ENCODE measurements around the gene CTTNBP2. TPM values are rescaled to one million over a fixed set of nuclear protein-coding genes. Genes with fewer than 3 reads are reported as not detected.

CTTNBP2 gene
- total RNA-seq, 2 donors from 2014 or later = not detected

DNA sequence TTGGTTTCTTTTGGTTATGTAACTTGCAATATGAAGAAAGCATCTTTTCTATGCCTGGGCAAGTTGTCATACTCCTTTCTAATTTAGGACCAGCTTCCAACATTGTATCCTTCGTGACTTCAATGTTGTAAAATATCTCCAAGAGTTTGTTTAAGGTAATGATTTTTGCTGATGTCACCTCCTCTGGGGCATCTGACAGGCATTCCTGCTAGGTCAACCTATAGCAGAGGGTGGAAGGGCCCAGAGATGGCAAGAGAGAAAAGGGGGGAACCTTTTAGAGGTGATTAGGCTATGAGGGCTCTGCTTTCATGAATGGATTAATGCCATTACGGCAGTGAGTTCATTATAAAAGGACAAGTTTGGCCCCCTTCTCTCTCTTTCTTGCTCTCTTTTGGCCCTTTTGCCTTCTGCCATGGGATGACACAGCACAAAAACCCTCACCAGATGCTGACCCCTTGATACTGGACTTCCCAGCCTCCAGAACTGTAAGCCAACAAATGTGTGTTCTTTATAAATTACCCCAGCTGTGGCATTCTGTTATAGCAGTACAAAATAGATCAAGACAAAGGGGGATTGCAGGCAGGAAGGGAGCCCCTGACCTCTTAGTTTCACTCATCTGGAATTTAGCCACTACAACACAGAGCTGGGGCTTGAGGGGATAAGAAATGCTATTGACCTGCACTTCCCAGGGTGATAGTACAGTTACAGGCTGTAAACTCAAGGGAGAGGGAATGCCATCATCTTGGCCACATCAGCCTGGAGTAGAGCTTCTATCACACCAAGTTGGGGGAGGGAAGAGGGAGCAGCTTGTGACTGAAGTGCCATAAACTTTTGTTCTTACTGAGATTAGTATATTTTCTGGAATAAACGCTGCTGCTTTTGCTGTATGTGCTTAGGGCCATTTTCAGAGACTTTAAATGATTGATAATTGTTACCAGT, 197.5 kb downstream of the CTTNBP2 start:
- no peak overlapping the region for H3K27ac Mint-ChIP-seq
- H3K9me3 Mint-ChIP-seq = no peaks in the 10 kb centered on the region
- H3K36me3 Mint-ChIP-seq = no peaks in the 10 kb centered on the region
- DNase-seq (ENCODE audit: low spot score in 2 of 2) = no peak
- ATAC-seq = no peak

DNA sequence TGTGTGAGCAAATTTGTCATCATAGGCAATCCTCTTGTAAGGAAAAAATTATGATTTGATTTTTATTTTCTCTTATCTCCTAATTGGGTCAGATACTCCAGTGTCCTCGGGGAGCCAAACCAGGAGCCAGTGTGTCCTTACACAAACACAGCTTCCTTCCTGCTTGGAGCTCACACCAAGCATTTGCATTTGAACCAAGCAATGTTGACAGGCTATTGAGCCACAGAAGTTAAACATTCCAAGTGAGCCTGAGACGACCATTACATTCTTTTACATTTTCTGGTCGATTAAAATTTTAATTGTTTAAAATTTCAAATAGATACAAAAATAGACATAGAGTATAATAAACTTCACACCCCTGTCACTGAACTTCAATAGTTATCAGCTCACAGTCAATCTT, 198.6 kb downstream of the CTTNBP2 start:
- no peak overlapping the region for H3K27ac Mint-ChIP-seq
- no peaks in the 10 kb centered on the region for H3K36me3 Mint-ChIP-seq
- no peak for DNase-seq (ENCODE audit: low spot score in 2 of 2)
- ATAC-seq = no peak
- no peaks in the 10 kb centered on the region for H3K9me3 Mint-ChIP-seq

DNA sequence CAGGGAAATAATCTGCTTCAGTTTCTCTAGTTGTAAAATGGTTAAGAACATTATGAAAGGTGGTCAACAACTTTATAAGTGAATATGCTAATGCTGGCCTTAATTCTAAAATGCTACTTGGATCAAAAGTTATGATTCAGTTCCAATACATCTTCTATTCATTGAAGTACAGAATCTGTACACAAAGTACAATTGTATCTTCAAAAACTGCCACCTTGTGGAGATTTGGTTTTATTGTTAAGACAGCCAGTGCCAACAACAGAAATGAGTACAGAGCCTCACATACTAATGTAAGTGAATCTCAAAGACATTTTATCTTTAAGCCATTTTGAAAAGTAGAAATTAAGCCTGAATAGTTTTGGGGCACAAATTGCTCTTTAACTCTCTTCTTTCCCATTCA, 199.4 kb downstream of the CTTNBP2 start:
- H3K9me3 Mint-ChIP-seq = no peaks in the 10 kb centered on the region
- no peak overlapping the region for H3K27ac Mint-ChIP-seq
- no peaks in the 10 kb centered on the region for H3K36me3 Mint-ChIP-seq
- ATAC-seq (no peak), DNase-seq (ENCODE audit: low spot score in 2 of 2) (no peak)

DNA sequence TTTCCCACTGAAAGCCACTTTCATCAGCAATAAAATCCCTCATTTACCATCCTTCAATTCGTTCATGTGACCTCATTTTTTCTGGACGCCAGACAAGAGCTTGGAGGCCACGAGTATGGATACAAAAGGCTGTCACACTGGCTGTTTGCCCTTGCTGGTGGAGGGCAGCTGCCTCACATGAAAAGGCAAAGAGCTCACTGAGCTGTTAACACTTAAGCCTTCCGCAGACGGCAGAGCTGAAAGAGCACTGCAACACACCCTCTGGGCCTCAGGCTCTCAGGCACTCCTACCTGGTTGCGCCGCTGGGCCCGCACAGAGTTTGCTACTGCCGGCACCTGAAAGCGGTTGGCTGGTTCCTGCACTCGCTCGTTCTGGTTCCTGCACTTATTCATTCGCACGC, 199.9 kb downstream of the CTTNBP2 start:
- Mint-ChIP-seq H3K9me3 (no peaks in the 10 kb centered on the region), H3K36me3 (no peaks in the 10 kb centered on the region), H3K27ac (no peak overlapping the region)
- ATAC-seq = no peak
- no peak for DNase-seq (ENCODE audit: low spot score in 2 of 2)

DNA sequence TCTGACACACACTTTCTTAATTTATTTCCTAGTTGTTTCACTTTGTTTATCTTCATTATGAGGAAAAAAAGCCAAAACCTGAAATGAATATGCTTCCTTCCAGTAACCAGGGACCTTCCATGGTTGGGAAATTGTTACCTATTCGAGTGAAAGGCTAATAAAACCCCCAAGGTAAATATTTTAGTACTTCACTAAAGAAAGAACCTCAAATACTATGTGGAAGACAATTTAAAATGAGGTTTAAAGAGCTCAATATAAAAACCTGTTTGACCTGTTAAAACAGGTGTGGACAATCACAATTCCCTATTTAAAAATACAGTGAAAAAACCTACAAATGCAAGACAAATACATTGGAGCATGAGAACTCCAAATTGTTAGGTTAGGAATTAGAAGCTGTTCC, 200.8 kb downstream of the CTTNBP2 start:
- DNase-seq (ENCODE audit: low spot score in 2 of 2) (no peak), ATAC-seq (no peak)
- H3K36me3 Mint-ChIP-seq = no peaks in the 10 kb centered on the region
- H3K27ac Mint-ChIP-seq = no peak overlapping the region
- H3K9me3 Mint-ChIP-seq = no peaks in the 10 kb centered on the region

DNA sequence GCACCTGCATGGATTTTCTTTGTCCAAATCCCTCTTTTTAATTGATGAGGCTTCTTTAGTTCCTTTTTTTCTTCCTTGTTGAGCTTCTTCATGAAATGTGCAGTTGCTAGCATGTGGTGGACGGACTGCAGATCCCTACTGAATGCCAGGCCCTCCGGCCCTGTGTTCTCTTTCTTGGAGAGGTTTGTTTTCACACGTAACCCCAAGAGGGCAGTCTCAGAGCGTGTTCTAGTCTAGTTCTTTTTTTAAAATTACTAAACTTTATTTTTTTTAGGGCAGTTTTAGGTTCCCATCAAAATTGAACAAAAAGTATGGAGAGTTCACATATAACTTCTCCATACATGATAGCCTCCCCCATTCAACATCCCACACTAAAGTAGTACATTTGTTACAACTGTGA, 203.4 kb downstream of the CTTNBP2 start:
- no peak for DNase-seq (ENCODE audit: low spot score in 2 of 2)
- no peak overlapping the region for H3K27ac Mint-ChIP-seq
- no peaks in the 10 kb centered on the region for H3K36me3 Mint-ChIP-seq
- no peaks in the 10 kb centered on the region for H3K9me3 Mint-ChIP-seq
- no peak for ATAC-seq

DNA sequence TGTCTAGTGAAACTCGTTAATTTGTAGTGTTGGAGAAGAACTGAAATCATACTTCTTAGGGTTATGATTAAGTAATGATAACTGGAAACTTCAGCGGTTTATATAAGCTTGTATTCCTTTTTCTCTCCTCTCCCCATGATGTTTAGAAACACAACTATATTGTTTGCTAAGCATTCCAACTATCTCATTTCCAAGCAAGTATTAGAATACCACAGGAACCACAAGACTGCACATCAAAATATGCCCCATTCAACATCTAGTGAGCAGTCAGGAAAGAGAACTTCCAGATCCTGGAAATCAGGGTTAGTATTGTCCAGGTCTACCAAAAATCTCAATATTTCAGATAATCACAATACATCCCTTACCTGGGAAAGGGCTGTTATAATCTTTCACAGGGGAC, 205.8 kb downstream of the CTTNBP2 start:
- DNase-seq (ENCODE audit: low spot score in 2 of 2) = no peak

DNA sequence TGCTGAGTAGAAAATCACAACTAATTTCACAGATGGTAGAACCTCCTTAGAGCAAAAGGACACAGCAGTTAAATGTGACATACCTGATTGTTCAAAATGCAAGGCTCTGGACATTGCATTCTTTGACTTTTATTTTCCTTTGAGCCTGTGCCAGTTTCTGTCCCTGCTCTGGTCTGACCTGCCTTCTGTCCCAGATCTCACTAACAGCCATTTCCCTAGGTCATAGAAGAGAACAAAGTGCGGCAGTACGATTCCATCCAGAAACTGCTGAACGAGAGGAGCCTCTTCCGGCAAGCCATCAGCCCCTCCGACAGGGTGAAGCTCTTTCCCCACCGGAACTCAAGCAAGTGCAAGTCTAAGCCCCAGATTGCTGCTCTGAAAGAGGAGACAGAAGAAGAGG, 206.6 kb downstream of the CTTNBP2 start:
- DNase-seq (ENCODE audit: low spot score in 2 of 2) (no peak), ATAC-seq (no peak)
- Mint-ChIP-seq H3K9me3 (peaks cover 0 to 6% of the 10 kb centered on the region in 2 donors), H3K27ac (no peak overlapping the region), H3K36me3 (no peaks in the 10 kb centered on the region)

More for the DNA sequence above, 205.8 kb downstream of the CTTNBP2 start:
- Mint-ChIP-seq H3K9me3 (peaks cover 0 to 3% of the 10 kb centered on the region in 2 donors), H3K36me3 (no peaks in the 10 kb centered on the region), H3K27ac (no peak overlapping the region)
- ATAC-seq = no peak

DNA sequence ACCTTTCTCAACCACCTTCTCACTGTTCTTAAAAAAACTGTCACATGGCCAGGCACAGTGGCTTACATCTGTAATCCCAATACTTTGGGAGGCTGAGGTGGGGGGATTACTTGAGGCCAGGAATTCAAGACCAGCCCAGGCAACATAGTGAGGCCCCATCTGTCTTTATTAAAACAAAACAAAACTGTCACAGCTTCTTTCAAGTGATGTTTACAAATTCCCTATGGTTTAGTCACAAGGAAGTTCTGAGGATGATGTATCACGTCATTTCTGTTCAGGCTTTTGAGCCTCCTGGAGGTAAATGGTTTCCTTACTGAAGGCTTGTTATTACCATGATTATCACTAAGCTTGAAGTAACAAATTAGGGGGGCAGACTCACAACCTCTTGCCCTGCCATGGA, 207.2 kb downstream of the CTTNBP2 start:
- no peaks in the 10 kb centered on the region for H3K36me3 Mint-ChIP-seq
- ATAC-seq (no peak), DNase-seq (ENCODE audit: low spot score in 2 of 2) (no peak)
- H3K27ac Mint-ChIP-seq = no peak overlapping the region
- H3K9me3 Mint-ChIP-seq = peaks cover 0 to 6% of the 10 kb centered on the region in 2 donors

DNA sequence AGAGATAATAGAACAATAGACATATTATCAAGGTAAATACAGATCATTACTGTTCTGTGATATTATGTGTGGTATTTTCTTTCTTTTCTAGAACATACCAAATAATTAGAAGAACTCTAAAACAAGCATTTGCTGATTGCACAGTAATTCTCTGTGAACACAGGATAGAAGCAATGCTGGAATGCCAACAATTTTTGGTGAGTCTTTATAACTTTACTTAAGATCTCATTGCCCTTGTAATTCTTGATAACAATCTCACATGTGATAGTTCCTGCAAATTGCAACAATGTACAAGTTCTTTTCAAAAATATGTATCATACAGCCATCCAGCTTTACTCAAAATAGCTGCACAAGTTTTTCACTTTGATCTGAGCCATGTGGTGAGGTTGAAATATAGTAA, 207.9 kb downstream of the CTTNBP2 start:
- H3K27ac Mint-ChIP-seq = no peak overlapping the region
- DNase-seq (ENCODE audit: low spot score in 2 of 2) (no peak), ATAC-seq (no peak)
- peaks cover 0 to 6% of the 10 kb centered on the region in 2 donors for H3K9me3 Mint-ChIP-seq
- H3K36me3 Mint-ChIP-seq = no peaks in the 10 kb centered on the region

DNA sequence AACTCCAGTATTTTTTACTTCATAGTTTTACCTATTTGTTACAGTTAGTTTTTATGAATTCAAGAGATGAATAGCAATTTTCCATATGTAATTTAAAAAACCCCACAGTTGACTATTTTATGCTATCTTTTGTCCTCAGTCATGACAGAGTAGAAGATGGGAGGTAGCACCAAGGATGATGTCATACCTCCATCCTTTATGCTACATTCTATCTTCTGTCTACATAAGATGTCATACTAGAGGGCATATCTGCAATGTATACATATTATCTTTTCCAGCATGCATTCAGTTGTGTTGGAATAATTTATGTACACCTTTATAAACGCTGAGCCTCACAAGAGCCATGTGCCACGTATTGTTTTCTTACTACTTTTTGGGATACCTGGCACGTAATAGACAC, 209.2 kb downstream of the CTTNBP2 start:
- Mint-ChIP-seq H3K36me3 (no peaks in the 10 kb centered on the region), H3K9me3 (peaks cover 0 to 7% of the 10 kb centered on the region in 2 donors), H3K27ac (no peak overlapping the region)
- DNase-seq (ENCODE audit: low spot score in 2 of 2) = no peak
- no peak for ATAC-seq

DNA sequence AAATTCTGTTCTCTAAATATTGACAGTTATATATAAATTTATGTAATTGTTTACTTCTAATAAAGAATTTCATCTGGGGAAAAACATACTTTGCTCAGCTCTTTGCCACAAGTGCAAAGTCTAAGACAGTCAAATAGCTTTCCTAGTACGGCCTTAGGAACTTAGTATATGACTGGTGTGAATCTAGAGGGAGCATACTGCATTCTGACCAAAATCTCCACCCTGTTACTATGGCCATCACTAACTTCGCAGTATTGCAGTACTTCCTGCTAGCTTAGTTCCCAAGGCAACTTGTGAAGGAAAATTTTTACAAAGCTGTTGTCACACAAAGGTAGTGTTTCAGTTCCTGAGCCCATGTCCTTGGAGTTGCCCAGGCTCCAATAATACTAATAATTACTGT, 211.9 kb downstream of the CTTNBP2 start:
- no peak for DNase-seq (ENCODE audit: low spot score in 2 of 2)
- Mint-ChIP-seq H3K9me3 (peaks cover 0 to 12% of the 10 kb centered on the region in 2 donors), H3K36me3 (no peaks in the 10 kb centered on the region), H3K27ac (no peak overlapping the region)
- ATAC-seq = no peak
